GM23338 (cell line): Measurements from ENCODE around the gene NPNT. TPM values are rescaled to one million over a fixed set of nuclear protein-coding genes. Genes with fewer than 3 reads are reported as not detected.

Source experiments
- ATAC-seq: fragments of 200-7000 bp; cut with Tn5 transposase; 3 replicates; pipeline ENCODE4 v1.9.1; 2020
- DNase-seq: peaks from one replicate; pipeline ENCODE4 v3.0.0-alpha.2; 2015; ENCODE audit warnings: low spot score
- H2AFZ ChIP-seq: fragments of 200-600 bp; sonication (generic); 2 replicates; pipeline ENCODE4 v1.8.0; 2016; ENCODE audit warnings: antibody characterized with exemption, mild to moderate bottlenecking, moderate library complexity
- H3F3A ChIP-seq: fragments of 200-600 bp; sonication (generic); replicated peaks from 2 replicates; pipeline ENCODE4 v1.8.0; 2017; ENCODE audit warnings: antibody characterized with exemption, mixed run types, low read depth
- H3K27ac ChIP-seq: fragments of 200-600 bp; sonication (generic); 2 replicates; pipeline ENCODE4 v1.6.1; 2016; ENCODE audit warnings: low read depth
- H3K27me3 ChIP-seq: fragments of 200-600 bp; sonication (generic); 2 replicates; pipeline ENCODE4 v1.8.0; 2016; ENCODE audit warnings: mild to moderate bottlenecking, mixed run types, moderate library complexity; ENCODE audit not compliant: insufficient read depth
- H3K36me3 ChIP-seq: fragments of 200-600 bp; sonication (generic); 2 replicates; pipeline ENCODE4 v1.8.0; 2016; ENCODE audit warnings: mild to moderate bottlenecking; ENCODE audit not compliant: insufficient read depth
- H3K4me1 ChIP-seq: fragments of 200-600 bp; sonication (generic); 2 replicates; pipeline ENCODE4 v1.8.0; 2016; ENCODE audit warnings: mild to moderate bottlenecking, moderate library complexity; ENCODE audit not compliant: insufficient read depth
- H3K4me2 ChIP-seq: fragments of 200-600 bp; sonication (generic); 2 replicates; pipeline ENCODE4 v1.7.1; 2017; ENCODE audit warnings: mixed run types
- H3K4me3 ChIP-seq: fragments of 200-600 bp; sonication (generic); 2 replicates; pipeline ENCODE4 v1.6.1; 2016; ENCODE audit warnings: mixed run types
- H3K79me2 ChIP-seq: fragments of 200-600 bp; sonication (generic); replicated peaks from 2 replicates; pipeline ENCODE4 v1.8.0; 2017; ENCODE audit warnings: mild to moderate bottlenecking; ENCODE audit not compliant: insufficient read depth
- H3K9me2 ChIP-seq: fragments of 200-600 bp; sonication (generic); 2 replicates; pipeline ENCODE4 v1.8.0; 2017; ENCODE audit not compliant: insufficient read depth
- H4K20me1 ChIP-seq: fragments of 200-600 bp; sonication (generic); replicated peaks from 2 replicates; pipeline ENCODE4 v1.8.0; 2017; ENCODE audit warnings: mild to moderate bottlenecking; ENCODE audit not compliant: insufficient read depth
- H3K27ac Mint-ChIP-seq: 2 replicates; pipeline ENCODE4 v1.8.0; 2020; ENCODE audit warnings: inconsistent platforms, mild to moderate bottlenecking, moderate library complexity, mixed read lengths
- H3K27me3 Mint-ChIP-seq: 3 replicates; pipeline ENCODE4 v1.8.0; 2022; ENCODE audit warnings: low read depth, mild to moderate bottlenecking, moderate library complexity, mixed read lengths, inconsistent platforms; ENCODE audit not compliant: insufficient read depth, poor library complexity
- H3K36me3 Mint-ChIP-seq: 3 replicates; pipeline ENCODE4 v1.8.0; 2021; ENCODE audit warnings: low read depth, mild to moderate bottlenecking, inconsistent platforms, moderate library complexity, mixed read lengths
- H3K4me1 Mint-ChIP-seq: 3 replicates; pipeline ENCODE4 v1.8.0; 2020; ENCODE audit warnings: mild to moderate bottlenecking, inconsistent platforms, mixed read lengths
- H3K4me3 Mint-ChIP-seq: 3 replicates; pipeline ENCODE4 v1.8.0; 2021; ENCODE audit warnings: moderate library complexity, mild to moderate bottlenecking, inconsistent platforms, mixed read lengths
- H3K9me3 Mint-ChIP-seq: 3 replicates; pipeline ENCODE4 v1.8.0; 2020; ENCODE audit warnings: moderate library complexity, mild to moderate bottlenecking, inconsistent platforms, mixed read lengths
- CREB1 ChIP-seq: fragments of 250-450 bp; sonication (Bioruptor Pico); IDR thresholded peaks from 2 replicates; pipeline ENCODE4 v1.5.0; 2020; ENCODE audit warnings: low read depth, mild to moderate bottlenecking, moderate library complexity
- CTCF ChIP-seq, 2 experiments: fragments of 200-600 bp in 1 of 2; sonication (generic) in 1 of 2; conservative IDR thresholded peaks; 2 replicates each; pipeline versions ENCODE4 v1.5.1 to v1.6.1; 2016 to 2017; ENCODE audit warnings: antibody characterized with exemption in 2 of 2, low read depth in 2 of 2, mild to moderate bottlenecking in 2 of 2, moderate library complexity in 1 of 2
- EZH2 ChIP-seq: fragments of 200-600 bp; sonication (generic); IDR thresholded peaks from one replicate; pipeline ENCODE4 v1.8.0; 2017; ENCODE audit warnings: antibody characterized with exemption, mild to moderate bottlenecking, low read depth; ENCODE audit not compliant: unreplicated experiment
- EZH2phosphoT487 ChIP-seq: fragments of 200-600 bp; sonication (generic); IDR thresholded peaks from one replicate; pipeline ENCODE4 v1.8.1; 2018; ENCODE audit warnings: antibody characterized with exemption; ENCODE audit not compliant: unreplicated experiment
- JUNB ChIP-seq: IDR thresholded peaks from one replicate; pipeline ENCODE4 v1.6.1; 2016; ENCODE audit warnings: antibody characterized with exemption; ENCODE audit not compliant: unreplicated experiment
- NANOG ChIP-seq: IDR thresholded peaks from 2 replicates; pipeline ENCODE4 v1.6.1; 2016; ENCODE audit warnings: antibody characterized with exemption, borderline replicate concordance
- POLR2AphosphoS5 ChIP-seq: IDR thresholded peaks from 2 replicates; pipeline ENCODE4 v1.6.1; 2016; ENCODE audit warnings: antibody characterized with exemption, low read depth
- REST ChIP-seq: IDR thresholded peaks from one replicate; pipeline ENCODE4 v1.6.1; 2018; ENCODE audit warnings: antibody characterized with exemption; ENCODE audit not compliant: unreplicated experiment
- STAT1 ChIP-seq: IDR thresholded peaks from one replicate; pipeline ENCODE4 v1.6.1; 2016; ENCODE audit warnings: antibody characterized with exemption; ENCODE audit not compliant: unreplicated experiment
- ZNF114 ChIP-seq: fragments of 250-450 bp; sonication (Bioruptor Pico); IDR thresholded peaks from 2 replicates; pipeline ENCODE4 v1.5.0; 2020; ENCODE audit warnings: mild to moderate bottlenecking, moderate library complexity
- ZNF331 ChIP-seq: fragments of 250-450 bp; sonication (Bioruptor Pico); IDR thresholded peaks from 2 replicates; pipeline ENCODE4 v1.5.0; 2020; ENCODE audit warnings: low read depth, mild to moderate bottlenecking, moderate library complexity
- polyA plus RNA-seq: library from polyadenylated mRNA; unstranded; fragments of >200 nt; fragmentation: Nextera tagmentation; extraction: Ambion mirVana; gene quantifications from 2 replicates; pipeline ENCODE4 v1.2.1, GENCODE V29; 2016
- total RNA-seq: library from RNA; depleted of rRNA; stranded (reverse); fragments of >200 nt; shearing (Covaris generic); gene quantifications from 2 replicates; pipeline ENCODE4 v1.2.3, GENCODE V29; 2014
- TF ChIP-seq, protein P1 (sequence below): fragments of 250-450 bp; sonication (Bioruptor Pico); IDR thresholded peaks from 2 replicates; pipeline ENCODE4 v1.5.0; 2020; ENCODE audit warnings: mild to moderate bottlenecking, moderate library complexity
- TF ChIP-seq, protein P2 (sequence below): IDR thresholded peaks from 2 replicates; pipeline ENCODE4 v1.6.1; 2016; ENCODE audit warnings: antibody characterized with exemption

Gene NPNT
- total and polyA plus RNA-seq, 2 experiments from 2014 or later, result 1.4 TPM

GRCh38 chr4:105989485-105990242 is 94.4 kb downstream of the NPNT start:
- TF ChIP-seq ZNF114 (CRISPR knock-in tag), result no peak
- no peak for TF ChIP-seq JUNB
- TF ChIP-seq, protein P1, sequence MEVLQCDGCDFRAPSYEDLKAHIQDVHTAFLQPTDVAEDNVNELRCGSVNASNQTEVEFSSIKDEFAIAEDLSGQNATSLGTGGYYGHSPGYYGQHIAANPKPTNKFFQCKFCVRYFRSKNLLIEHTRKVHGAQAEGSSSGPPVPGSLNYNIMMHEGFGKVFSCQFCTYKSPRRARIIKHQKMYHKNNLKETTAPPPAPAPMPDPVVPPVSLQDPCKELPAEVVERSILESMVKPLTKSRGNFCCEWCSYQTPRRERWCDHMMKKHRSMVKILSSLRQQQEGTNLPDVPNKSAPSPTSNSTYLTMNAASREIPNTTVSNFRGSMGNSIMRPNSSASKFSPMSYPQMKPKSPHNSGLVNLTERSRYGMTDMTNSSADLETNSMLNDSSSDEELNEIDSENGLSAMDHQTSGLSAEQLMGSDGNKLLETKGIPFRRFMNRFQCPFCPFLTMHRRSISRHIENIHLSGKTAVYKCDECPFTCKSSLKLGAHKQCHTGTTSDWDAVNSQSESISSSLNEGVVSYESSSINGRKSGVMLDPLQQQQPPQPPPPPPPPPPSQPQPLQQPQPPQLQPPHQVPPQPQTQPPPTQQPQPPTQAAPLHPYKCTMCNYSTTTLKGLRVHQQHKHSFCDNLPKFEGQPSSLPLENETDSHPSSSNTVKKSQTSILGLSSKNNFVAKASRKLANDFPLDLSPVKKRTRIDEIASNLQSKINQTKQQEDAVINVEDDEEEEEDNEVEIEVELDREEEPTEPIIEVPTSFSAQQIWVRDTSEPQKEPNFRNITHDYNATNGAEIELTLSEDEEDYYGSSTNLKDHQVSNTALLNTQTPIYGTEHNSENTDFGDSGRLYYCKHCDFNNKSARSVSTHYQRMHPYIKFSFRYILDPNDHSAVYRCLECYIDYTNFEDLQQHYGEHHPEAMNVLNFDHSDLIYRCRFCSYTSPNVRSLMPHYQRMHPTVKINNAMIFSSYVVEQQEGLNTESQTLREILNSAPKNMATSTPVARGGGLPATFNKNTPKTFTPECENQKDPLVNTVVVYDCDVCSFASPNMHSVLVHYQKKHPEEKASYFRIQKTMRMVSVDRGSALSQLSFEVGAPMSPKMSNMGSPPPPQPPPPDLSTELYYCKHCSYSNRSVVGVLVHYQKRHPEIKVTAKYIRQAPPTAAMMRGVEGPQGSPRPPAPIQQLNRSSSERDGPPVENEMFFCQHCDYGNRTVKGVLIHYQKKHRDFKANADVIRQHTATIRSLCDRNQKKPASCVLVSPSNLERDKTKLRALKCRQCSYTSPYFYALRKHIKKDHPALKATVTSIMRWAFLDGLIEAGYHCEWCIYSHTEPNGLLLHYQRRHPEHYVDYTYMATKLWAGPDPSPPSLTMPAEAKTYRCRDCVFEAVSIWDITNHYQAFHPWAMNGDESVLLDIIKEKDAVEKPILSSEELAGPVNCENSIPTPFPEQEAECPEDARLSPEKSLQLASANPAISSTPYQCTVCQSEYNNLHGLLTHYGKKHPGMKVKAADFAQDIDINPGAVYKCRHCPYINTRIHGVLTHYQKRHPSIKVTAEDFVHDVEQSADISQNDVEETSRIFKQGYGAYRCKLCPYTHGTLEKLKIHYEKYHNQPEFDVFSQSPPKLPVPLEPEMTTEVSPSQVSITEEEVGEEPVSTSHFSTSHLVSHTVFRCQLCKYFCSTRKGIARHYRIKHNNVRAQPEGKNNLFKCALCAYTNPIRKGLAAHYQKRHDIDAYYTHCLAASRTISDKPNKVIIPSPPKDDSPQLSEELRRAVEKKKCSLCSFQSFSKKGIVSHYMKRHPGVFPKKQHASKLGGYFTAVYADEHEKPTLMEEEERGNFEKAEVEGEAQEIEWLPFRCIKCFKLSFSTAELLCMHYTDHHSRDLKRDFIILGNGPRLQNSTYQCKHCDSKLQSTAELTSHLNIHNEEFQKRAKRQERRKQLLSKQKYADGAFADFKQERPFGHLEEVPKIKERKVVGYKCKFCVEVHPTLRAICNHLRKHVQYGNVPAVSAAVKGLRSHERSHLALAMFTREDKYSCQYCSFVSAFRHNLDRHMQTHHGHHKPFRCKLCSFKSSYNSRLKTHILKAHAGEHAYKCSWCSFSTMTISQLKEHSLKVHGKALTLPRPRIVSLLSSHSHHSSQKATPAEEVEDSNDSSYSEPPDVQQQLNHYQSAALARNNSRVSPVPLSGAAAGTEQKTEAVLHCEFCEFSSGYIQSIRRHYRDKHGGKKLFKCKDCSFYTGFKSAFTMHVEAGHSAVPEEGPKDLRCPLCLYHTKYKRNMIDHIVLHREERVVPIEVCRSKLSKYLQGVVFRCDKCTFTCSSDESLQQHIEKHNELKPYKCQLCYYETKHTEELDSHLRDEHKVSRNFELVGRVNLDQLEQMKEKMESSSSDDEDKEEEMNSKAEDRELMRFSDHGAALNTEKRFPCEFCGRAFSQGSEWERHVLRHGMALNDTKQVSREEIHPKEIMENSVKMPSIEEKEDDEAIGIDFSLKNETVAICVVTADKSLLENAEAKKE (CRISPR knock-in tag), result no peak
- TF ChIP-seq CREB1 (CRISPR knock-in tag), result no peak
- TF ChIP-seq, protein P2, sequence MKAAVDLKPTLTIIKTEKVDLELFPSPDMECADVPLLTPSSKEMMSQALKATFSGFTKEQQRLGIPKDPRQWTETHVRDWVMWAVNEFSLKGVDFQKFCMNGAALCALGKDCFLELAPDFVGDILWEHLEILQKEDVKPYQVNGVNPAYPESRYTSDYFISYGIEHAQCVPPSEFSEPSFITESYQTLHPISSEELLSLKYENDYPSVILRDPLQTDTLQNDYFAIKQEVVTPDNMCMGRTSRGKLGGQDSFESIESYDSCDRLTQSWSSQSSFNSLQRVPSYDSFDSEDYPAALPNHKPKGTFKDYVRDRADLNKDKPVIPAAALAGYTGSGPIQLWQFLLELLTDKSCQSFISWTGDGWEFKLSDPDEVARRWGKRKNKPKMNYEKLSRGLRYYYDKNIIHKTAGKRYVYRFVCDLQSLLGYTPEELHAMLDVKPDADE, result no peak
- no peak for TF ChIP-seq REST
- no peak for TF ChIP-seq POLR2AphosphoS5
- no peak for TF ChIP-seq EZH2
- no peak for TF ChIP-seq ZNF331
- no peak for TF ChIP-seq NANOG
- TF ChIP-seq STAT1, result no peak
- no peak for TF ChIP-seq EZH2phosphoT487
- TF ChIP-seq CTCF (conservative IDR thresholded peaks at IDR 0.05; ENCODE audit: low read depth in 2 of 2), result no peak
- H3K79me2 ChIP-seq, result no peaks in the 10 kb centered on the region
- H3K36me3 ChIP-seq, result no peaks in the 10 kb centered on the region
- no peaks in the 10 kb centered on the region for H3K27me3 ChIP-seq
- H4K20me1 ChIP-seq, result no peaks in the 10 kb centered on the region
- DNase-seq, result no peak
- no peak for ATAC-seq
- H3K4me1 ChIP-seq, result no peaks in the 10 kb centered on the region
- H3K9me2 ChIP-seq, result no peaks in the 10 kb centered on the region
- no peaks in the 10 kb centered on the region for H3K4me1 Mint-ChIP-seq
- H3K27me3 Mint-ChIP-seq, result peaks cover 3% of the 10 kb centered on the region
- H3K4me2 ChIP-seq, result no peak overlapping the region
- no peaks in the 10 kb centered on the region for H3F3A ChIP-seq
- no peak overlapping the region for H3K27ac Mint-ChIP-seq
- H3K27ac ChIP-seq, result no peak overlapping the region
- H2AFZ ChIP-seq, result 0 out of 2 replicates have a peak overlapping the region, but pooled peaks have one; percentile 52
- H3K4me3 Mint-ChIP-seq, result no peak overlapping the region
- H3K36me3 Mint-ChIP-seq, result peaks cover 6% of the 10 kb centered on the region; the same call in 2 of the 3 replicates
- H3K9me3 Mint-ChIP-seq, result peaks cover 13% of the 10 kb centered on the region; the same call in 2 of the 3 replicates
- H3K4me3 ChIP-seq, result no peak overlapping the region
